HepG2 (cell line): ENCODE measurements around the gene MSH3. TPM values are rescaled to one million over a fixed set of nuclear protein-coding genes. Genes with fewer than 3 reads are reported as not detected.
"Not testable (repeated sequence)": the region's sequence is repeated elsewhere in the genome, so short reads cannot be mapped to it uniquely, and the experiment has no call there.

Experiments used
- ATAC-seq: fragments of 200-7000 bp; cut with Tn5 transposase; 3 replicates; pipeline ENCODE4 v1.9.1; 2020; ENCODE audit warnings: mild to moderate bottlenecking, moderate library complexity
- BruUV-seq: library from RNA; stranded (reverse); fragments of 400-500 nt; replicated peaks from 2 replicates; lab custom pipeline; 2021; lab: Mats Ljungman, UMichigan
- CTCF ChIA-PET: fragments of 300-600 bp; formaldehyde crosslinking; extraction: SDS; loops from one replicate; lab custom pipeline; 2021; ENCODE audit warnings: low total read pairs, inconsistent platforms, low intra/inter-chr PET ratio; lab: Yijun Ruan, JAX
- POLR2A ChIA-PET: fragments of 350-600 bp; sonication (Branson Sonifier 250); formaldehyde crosslinking; loops from one replicate; lab custom pipeline; 2020; ENCODE audit warnings: antibody characterized with exemption, inconsistent platforms; lab: Yijun Ruan, JAX
- DNase-seq: peaks from one replicate; pipeline ENCODE4 v3.0.0-alpha.2; 2015; ENCODE audit warnings: low spot score
- FAIRE-seq: peaks from 3 replicates; lab custom pipeline; 2011; peaks lifted over from hg19 to GRCh38; lab: Jason Lieb, UNC
- H2AFZ ChIP-seq: one replicate; pipeline ENCODE4 v1.6.1; 2011; ENCODE audit warnings: low read length, inconsistent platforms
- H3K27ac ChIP-seq: fragments of 300-600 bp; 3 replicates; pipeline ENCODE4 v1.8.0; 2011; ENCODE audit warnings: mixed run types, mild to moderate bottlenecking, mixed read lengths, low read length, inconsistent platforms; ENCODE audit not compliant: insufficient read depth; ENCODE audit errors: extremely low read length
- H3K27me3 ChIP-seq, 2 experiments: fragments of 200-600 bp in 1 of 2; 2 replicates in 1 of 2; 3 replicates in 1 of 2; pipeline versions ENCODE4 v1.6.0 to v1.8.0; 2011; ENCODE audit warnings: low read length in 2 of 2, mild to moderate bottlenecking in 2 of 2, moderate library complexity in 2 of 2, inconsistent platforms in 1 of 2; ENCODE audit not compliant: insufficient read depth in 2 of 2, control insufficient read depth in 1 of 2
- H3K36me3 ChIP-seq, 2 experiments: fragments of 200-600 bp in 1 of 2; replicated peaks in 1 of 2; 2 replicates in 1 of 2; 3 replicates in 1 of 2; pipeline versions ENCODE4 v1.5.1 to v1.8.0; 2011; ENCODE audit warnings: low read length in 2 of 2, inconsistent platforms in 1 of 2; ENCODE audit not compliant: insufficient read depth in 2 of 2, control insufficient read depth in 1 of 2
- H3K4me1 ChIP-seq: 2 replicates; pipeline ENCODE4 v1.5.1; 2012; ENCODE audit warnings: low read length, inconsistent platforms; ENCODE audit not compliant: insufficient read depth
- H3K4me2 ChIP-seq: 2 replicates; pipeline ENCODE4 v1.6.0; 2011; ENCODE audit warnings: low read depth, low read length, inconsistent platforms
- H3K4me3 ChIP-seq, 3 experiments: fragments of 200-600 bp in 1 of 3; sonication (generic), shearing (Covaris generic) in 1 of 3; replicated peaks in 1 of 3; 2 replicates each; pipeline ENCODE4 v1.5.1; 2011 to 2016; ENCODE audit warnings: low read length in 3 of 3, inconsistent platforms in 2 of 3, low read depth in 2 of 3, mild to moderate bottlenecking in 2 of 3, control low read depth in 1 of 3, mixed read lengths in 1 of 3; ENCODE audit not compliant: insufficient read depth in 1 of 3
- H3K79me2 ChIP-seq: one replicate; pipeline ENCODE4 v1.6.1; 2011; ENCODE audit warnings: low read length, inconsistent platforms; ENCODE audit not compliant: insufficient read depth
- H3K9ac ChIP-seq: 2 replicates; pipeline ENCODE4 v1.6.0; 2011; ENCODE audit warnings: mild to moderate bottlenecking, low read depth, low read length, inconsistent platforms; ENCODE audit not compliant: insufficient read depth
- H3K9me3 ChIP-seq: 2 replicates; pipeline ENCODE4 v1.5.1; 2012; ENCODE audit warnings: mild to moderate bottlenecking, low read length
- H4K20me1 ChIP-seq: 2 replicates; pipeline ENCODE4 v1.6.0; 2011; ENCODE audit warnings: inconsistent platforms, mild to moderate bottlenecking, low read length, moderate library complexity; ENCODE audit not compliant: insufficient read depth
- CEBPB ChIP-seq: IDR thresholded peaks from 2 replicates; pipeline ENCODE4 v1.6.1; 2011; ENCODE audit warnings: low read depth, low read length, improper control_type of control experiment, borderline replicate concordance
- WGBS: methylation state at CpG from one replicate; pipeline ENCODE4 v1.1.6; 2017; ENCODE audit warnings: low lambda C conversion rate; 5-methylcytosine and 5-hydroxymethylcytosine counted together
- in situ Hi-C: cut with HindIII; loops from 2 replicates; pipeline ENCODE4 v1.10.0; 2017; ENCODE audit warnings: low pct_unique_long_range_greater_than_20kb; ENCODE audit not compliant: extremely low pct_ligation_motif_present
- intact Hi-C: fragments of 100-400 bp; cut with micrococcal nuclease; formaldehyde crosslinking; loops from one replicate; pipeline ENCODE4 v1.10.0; 2022; ENCODE audit not compliant: unreplicated experiment
- polyA plus RNA-seq, 8 experiments: library from polyadenylated mRNA; depleted of rRNA in 3 of 8; stranded (reverse) in 7 of 8; unstranded in 1 of 8; fragments of >200 nt; fragmentation: Illumina TruSeq in 4 of 8; extraction: Trizol in 4 of 8; gene quantifications; 2 replicates each; pipeline versions ENCODE4 v1.2.1 to v1.2.3, GENCODE V29; 2011 to 2016; ENCODE audit warnings: low read depth in 4 of 8, missing spikeins in 1 of 8, mixed read lengths in 1 of 8; ENCODE audit not compliant: insufficient read depth in 1 of 8
- total RNA-seq, 5 experiments: library from RNA; depleted of rRNA; stranded (reverse); fragments of >200 nt; fragmentation: Illumina TruSeq; extraction: Trizol; gene quantifications; 2 replicates each; pipeline ENCODE4 v1.2.3, GENCODE V29; 2016; ENCODE audit warnings: low read depth in 1 of 5
- TF ChIP-seq, protein P1 (sequence below), 2 experiments: sonication (generic) in 1 of 2; formaldehyde crosslinking in 1 of 2; IDR thresholded peaks; 2 replicates each; pipeline versions ENCODE4 v1.5.1 to v1.6.1; 2011 to 2020; ENCODE audit warnings: borderline replicate concordance in 1 of 2, low read depth in 1 of 2, low read length in 1 of 2, mild to moderate bottlenecking in 1 of 2, missing genetic modification reagents in 1 of 2, moderate library complexity in 1 of 2

Gene MSH3
- total and polyA plus RNA-seq, 2 of the 13 experiments (the other 11 are each of a cell fraction or from before 2014, with no cell fraction given), result 4.0 to 16.4 TPM

- 90% methylated on average over 5 of the region's 5 CpGs for WGBS
- BruUV-seq, result no TSS peak
- intact Hi-C loops (loop anchor here (5.0 to 10.0 kb wide), 2 partner anchors 64 to 312 kb away; no protein-coding TSS in a partner anchor), in situ Hi-C loops (no loop called here)
- Histone ChIP-seq H4K20me1 (peaks cover under 1% of the 10 kb centered on the region; the same call in 1 of the 2 replicates), H3K9ac (no peak overlapping the region), H3K9me3 (no peaks in the 10 kb centered on the region), H3K36me3 (peaks cover 5 to 38% of the 10 kb centered on the region in 2 experiments; a peak in 4 of 5 replicates), H3K27ac (no peak overlapping the region), H3K4me3 (no peak overlapping the region), H2AFZ (no peak overlapping the region), H3K4me1 (peaks cover 14% of the 10 kb centered on the region), H3K79me2 (peaks cover 10% of the 10 kb centered on the region), H3K27me3 (no peaks in the 10 kb centered on the region), H3K4me2 (no peak overlapping the region)
- ATAC-seq (no peak), DNase-seq (no peak), FAIRE-seq (no peak)
- POLR2A ChIA-PET, result no interaction called here
- CTCF ChIA-PET, result no interaction called here
- TF ChIP-seq CEBPB, result 0 out of 2 replicates have a peak, but pooled peaks have one; percentile 10
- TF ChIP-seq, protein P1, sequence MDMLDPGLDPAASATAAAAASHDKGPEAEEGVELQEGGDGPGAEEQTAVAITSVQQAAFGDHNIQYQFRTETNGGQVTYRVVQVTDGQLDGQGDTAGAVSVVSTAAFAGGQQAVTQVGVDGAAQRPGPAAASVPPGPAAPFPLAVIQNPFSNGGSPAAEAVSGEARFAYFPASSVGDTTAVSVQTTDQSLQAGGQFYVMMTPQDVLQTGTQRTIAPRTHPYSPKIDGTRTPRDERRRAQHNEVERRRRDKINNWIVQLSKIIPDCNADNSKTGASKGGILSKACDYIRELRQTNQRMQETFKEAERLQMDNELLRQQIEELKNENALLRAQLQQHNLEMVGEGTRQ (IDR thresholded peaks at IDR 0.05; ENCODE audit: low read depth, low read length), result no peak
- TF ChIP-seq, protein P1 (CRISPR knock-in tag; IDR thresholded peaks at IDR 0.05; ENCODE audit: borderline replicate concordance), result no peak
Observed at GRCh38 chr5:80659106-80659505, 4.7 kb downstream of the MSH3 start.

DNA sequence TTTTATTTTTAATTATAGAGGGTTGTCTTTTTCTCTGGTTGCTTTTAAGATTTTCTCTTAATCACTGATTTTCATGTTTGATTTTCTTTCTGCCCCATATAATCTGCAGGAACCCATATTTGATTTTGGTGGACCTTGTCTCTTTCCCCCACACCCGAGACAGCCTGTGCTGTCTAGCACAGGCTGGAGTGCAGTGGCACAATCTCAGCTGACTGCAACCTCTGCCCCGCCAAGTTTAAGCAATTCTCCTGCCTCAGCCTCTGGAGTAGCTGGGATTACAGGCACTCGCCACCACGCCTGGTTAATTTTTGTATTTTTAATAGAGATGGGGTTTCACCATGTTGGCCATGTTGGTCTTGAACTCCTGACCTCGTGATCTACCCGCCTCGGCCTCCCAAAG, 6.2 kb downstream of the MSH3 start:
- in situ Hi-C loops, BruUV-seq, H2AFZ ChIP-seq, H3K9ac ChIP-seq, FAIRE-seq, H3K27me3 ChIP-seq, H3K9me3 ChIP-seq, intact Hi-C loops, H3K4me3 ChIP-seq, CTCF ChIA-PET, ATAC-seq, H3K79me2 ChIP-seq, H4K20me1 ChIP-seq, DNase-seq, H3K27ac ChIP-seq, H3K4me2 ChIP-seq, POLR2A ChIA-PET: not testable (repeated sequence)
- Histone ChIP-seq H3K36me3 (peaks cover 8 to 52% of the 10 kb centered on the region in 2 experiments; a peak in 4 of 5 replicates), H3K4me1 (peaks cover 11% of the 10 kb centered on the region)
- 93% methylated on average over 7 of the region's 7 CpGs for WGBS
